Sigmoid colon (tissue), 7 donors: ENCODE data around the gene SLAMF6. TPM values are rescaled to one million over a fixed set of nuclear protein-coding genes. Genes with fewer than 3 reads are reported as not detected.
"Not testable (repeated sequence)": the region's sequence is repeated elsewhere in the genome, so short reads cannot be mapped to it uniquely, and the experiment has no call there.

Experiments
- DNase-seq: peaks from one replicate; pipeline ENCODE4 v3.0.0-alpha.2; 2019
- H3K27ac ChIP-seq, 4 donors: fragments of 200-600 bp; sonication (generic); one replicate each; pipeline ENCODE4 v1.5.1; 2016 to 2019; ENCODE audit warnings: mild to moderate bottlenecking in 1 of 4
- H3K27me3 ChIP-seq, 3 donors: fragments of 200-600 bp; sonication (generic); one replicate each; pipeline ENCODE4 v1.5.1; 2019; ENCODE audit warnings: mild to moderate bottlenecking in 1 of 3
- H3K36me3 ChIP-seq, 4 donors: fragments of 200-600 bp; sonication (generic); one replicate each; pipeline ENCODE4 v1.5.1; 2016 to 2019
- H3K4me1 ChIP-seq, 4 donors: fragments of 200-600 bp; sonication (generic); one replicate each; pipeline ENCODE4 v1.5.1; 2017 to 2019
- H3K4me3 ChIP-seq, 4 donors: fragments of 200-600 bp; sonication (generic); one replicate each; pipeline ENCODE4 v1.5.1; 2017 to 2019; ENCODE audit warnings: mild to moderate bottlenecking in 2 of 4, moderate library complexity in 1 of 4
- H3K9me3 ChIP-seq, 4 donors: fragments of 200-600 bp in 3 of 4; sonication (generic) in 3 of 4; one replicate each; pipeline versions ENCODE4 v1.5.1 to v1.6.1; 2013 to 2019
- CTCF ChIP-seq, 4 experiments: fragments of 450-650 bp in 3 of 4; fragments of 200-600 bp in 1 of 4; IDR thresholded peaks; one replicate each; pipeline ENCODE4 v1.5.1; 2016 to 2019; ENCODE audit warnings: antibody characterized with exemption in 4 of 4, mild to moderate bottlenecking in 3 of 4, moderate library complexity in 2 of 4
- EP300 ChIP-seq, 4 donors: sonication (generic); formaldehyde crosslinking; IDR thresholded peaks; one replicate each; pipeline ENCODE4 v1.6.1; 2017; ENCODE audit warnings: antibody characterized with exemption in 4 of 4
- POLR2A ChIP-seq, 2 donors: fragments of 450-650 bp; IDR thresholded peaks; one replicate each; pipeline ENCODE4 v1.6.1; 2016; ENCODE audit warnings: antibody characterized with exemption in 2 of 2, mild to moderate bottlenecking in 2 of 2, moderate library complexity in 2 of 2
- POLR2AphosphoS5 ChIP-seq, 4 donors: sonication (generic); formaldehyde crosslinking; IDR thresholded peaks; one replicate each; pipeline ENCODE4 v1.6.1; 2017; ENCODE audit warnings: antibody characterized with exemption in 4 of 4
- WGBS, 2 donors: extraction: QIAGEN DNeasy Blood & Tissue Kit; methylation state at CpG; one replicate each; pipeline ENCODE4 v1.1.7; 2013; 5-methylcytosine and 5-hydroxymethylcytosine counted together
- intact Hi-C: fragments of 100-400 bp; cut with DNase I; formaldehyde crosslinking; loops from one replicate; pipeline ENCODE4 v1.15.1; 2023
- polyA plus RNA-seq, 3 donors: library from polyadenylated mRNA; stranded (reverse); fragments of 200-250 nt; gene quantifications; one replicate each; pipeline ENCODE4 v1.2.3, GENCODE V29; 2013
- total RNA-seq, 4 donors: library from RNA; depleted of rRNA; stranded (reverse); fragments of >200 nt; gene quantifications; one replicate each; pipeline ENCODE4 v1.1.0, GENCODE V29; 2016
- donor health status: healthy with polysubstance abuse.
- donor health status: Bipolar disorder and iron deficiency.
- donor health status: healthy.

SLAMF6 gene
- total and polyA plus RNA-seq, 7 donors = 0.41 to 15.2 (median 1.1) TPM; not detected in 1

- Histone ChIP-seq H3K9me3 (no peaks in the 10 kb centered on the region), H3K36me3 (no peaks in the 10 kb centered on the region), H3K27me3 (no peaks in the 10 kb centered on the region), H3K27ac (no peak overlapping the region), H3K4me3 (no peak overlapping the region), H3K4me1 (no peaks in the 10 kb centered on the region)
- WGBS, 2 donors = 24 to 34% methylated on average over 5 of the region's 5 CpGs
- TF ChIP-seq CTCF (IDR thresholded peaks at IDR 0.05) (no peak), EP300 (IDR thresholded peaks at IDR 0.05) (no peak), POLR2AphosphoS5 (IDR thresholded peaks at IDR 0.05) (no peak), POLR2A (IDR thresholded peaks at IDR 0.05) (no peak)
- no peak for DNase-seq
- intact Hi-C loops = no loop called here
These were observed 3.2 kb downstream of the SLAMF6 start for GRCh38 chr1:160519642-160520435.

GRCh38 chr1:160517519-160517918 is 5.5 kb downstream of the SLAMF6 start:
- H3K4me3 ChIP-seq, H3K9me3 ChIP-seq, H3K27ac ChIP-seq, intact Hi-C loops, DNase-seq, H3K27me3 ChIP-seq, H3K36me3 ChIP-seq, H3K4me1 ChIP-seq: not testable (repeated sequence)
- 50 to 71% methylated on average over 2 of the region's 2 CpGs for WGBS, 2 donors

- intact Hi-C loops = not testable (repeated sequence)
These were observed 7.1 kb downstream of the SLAMF6 start for GRCh38 chr1:160515908-160516307.

GRCh38 chr1:160504651-160505050 is 18.4 kb downstream of the SLAMF6 start:
- Histone ChIP-seq H3K4me3 (no peak overlapping the region), H3K27ac (no peak overlapping the region), H3K27me3 (peaks cover 0 to 4% (median 0%) of the 10 kb centered on the region in 3 donors), H3K9me3 (peaks cover 0 to 5% (median 1%) of the 10 kb centered on the region in 4 donors), H3K4me1 (no peaks in the 10 kb centered on the region), H3K36me3 (no peaks in the 10 kb centered on the region)
- intact Hi-C loops = no loop called here
- 95 to 96% methylated on average over 2 of the region's 2 CpGs for WGBS, 2 donors
- TF ChIP-seq POLR2A (IDR thresholded peaks at IDR 0.05) = no peak
- TF ChIP-seq POLR2AphosphoS5 (IDR thresholded peaks at IDR 0.05) = no peak
- no peak for TF ChIP-seq CTCF (IDR thresholded peaks at IDR 0.05)
- TF ChIP-seq EP300 (IDR thresholded peaks at IDR 0.05) = no peak
- no peak for DNase-seq

More at GRCh38 chr1:160515908-160516307, 7.1 kb downstream of the SLAMF6 start:
- 53 to 85% methylated on average over 1 of the region's 1 CpG for WGBS, 2 donors
- H3K27me3 ChIP-seq, H3K4me1 ChIP-seq, H3K27ac ChIP-seq, H3K9me3 ChIP-seq, DNase-seq, H3K4me3 ChIP-seq, H3K36me3 ChIP-seq: not testable (repeated sequence)

GRCh38 chr1:160503087-160503486 is 20.0 kb downstream of the SLAMF6 start:
- WGBS, 2 donors = 96 to 98% methylated on average over 6 of the region's 6 CpGs
- Histone ChIP-seq H3K27me3 (peaks cover 0 to 4% (median 0%) of the 10 kb centered on the region in 3 donors), H3K9me3 (peaks cover 0 to 5% (median 1%) of the 10 kb centered on the region in 4 donors), H3K27ac (no peak overlapping the region), H3K36me3 (no peaks in the 10 kb centered on the region), H3K4me1 (no peaks in the 10 kb centered on the region), H3K4me3 (no peak overlapping the region)
- TF ChIP-seq EP300 (IDR thresholded peaks at IDR 0.05) (no peak), POLR2AphosphoS5 (IDR thresholded peaks at IDR 0.05) (no peak), CTCF (IDR thresholded peaks at IDR 0.05) (no peak), POLR2A (IDR thresholded peaks at IDR 0.05) (no peak)
- intact Hi-C loops = no loop called here
- no peak for DNase-seq
